ENCODE data around the gene BSN. TPM values are rescaled to one million over a fixed set of nuclear protein-coding genes. Genes with fewer than 3 reads are reported as not detected.

The BSN gene
- total and polyA plus RNA-seq, 2 donors (not counting 3 experiments of a cell fraction or from before 2014, with no cell fraction given), result 0.04 to 0.27 TPM

DNA sequence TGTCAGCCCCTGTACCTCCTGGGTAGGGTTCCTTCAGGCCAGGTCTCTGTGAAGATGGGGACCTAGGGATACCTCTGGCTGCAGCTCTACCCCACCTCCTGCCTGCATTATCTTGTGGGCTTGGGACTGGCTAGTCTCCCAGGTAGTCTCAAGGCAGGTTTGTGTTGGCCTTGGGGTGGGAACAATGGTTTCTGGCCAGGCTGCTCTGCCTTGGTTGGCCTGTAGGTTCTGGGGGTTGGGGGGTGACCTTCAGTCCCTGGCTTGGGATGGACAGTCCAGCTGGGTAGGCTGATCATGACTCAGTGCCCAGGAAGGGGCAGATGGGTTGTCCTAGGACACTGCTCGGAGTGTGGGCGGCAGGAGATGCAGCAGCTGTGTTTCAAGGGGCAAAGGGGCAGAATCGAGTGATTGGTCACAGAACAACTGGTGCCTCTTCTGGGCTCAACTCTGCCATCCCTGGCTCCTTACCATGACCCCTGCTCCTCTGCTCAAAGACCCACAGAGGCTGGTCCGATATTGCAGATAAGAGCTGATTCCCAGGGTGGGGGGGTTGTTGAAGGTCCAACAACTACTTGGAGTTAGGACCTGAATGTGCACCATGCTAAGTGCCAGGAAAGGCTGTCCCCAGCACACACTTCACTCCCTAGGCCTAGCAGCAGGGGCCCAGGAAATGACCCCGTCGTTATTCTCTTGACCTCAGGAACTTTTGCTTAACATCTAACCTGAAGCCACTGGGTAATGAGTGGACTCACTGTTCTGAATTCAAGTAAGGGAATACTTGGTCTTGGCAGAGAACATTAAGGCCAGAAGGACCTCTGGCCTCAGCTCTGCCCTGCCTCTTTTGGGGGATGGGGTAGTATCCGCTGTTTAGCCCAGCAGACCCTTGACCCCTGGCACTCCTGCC is 18.1 kb upstream of the BSN start:
- Histone ChIP-seq H3K36me3 (ENCODE audit: control insufficient read depth in 2 of 2, extremely low read depth in 1 of 2, insufficient read depth in 2 of 2, low read length in 2 of 2) (peaks cover 0 to 8% of the 10 kb centered on the region in 2 experiments), H3K9me3 (replicated peaks; ENCODE audit: control insufficient read depth, insufficient read depth, low read length) (no peaks in the 10 kb centered on the region), H3K4me2 (ENCODE audit: insufficient read depth, low read length) (no peak overlapping the region), H3K79me2 (ENCODE audit: control insufficient read depth, insufficient read depth, low read length) (no peaks in the 10 kb centered on the region), H3K4me3 (replicated peaks in 1 of 3; ENCODE audit: insufficient read depth in 1 of 3, low read depth in 1 of 3, low read length in 3 of 3) (no peak overlapping the region), H3K9ac (replicated peaks; ENCODE audit: extremely low read depth, insufficient read depth, low read length) (no peak overlapping the region), H2AFZ (ENCODE audit: low read depth, low read length) (no peak overlapping the region), H3K27ac (ENCODE audit: insufficient read depth, low read depth, low read length) (no peak overlapping the region), H3K4me1 (ENCODE audit: control insufficient read depth, extremely low read depth, insufficient read depth, low read length) (peaks cover 7% of the 10 kb centered on the region), H3K9me1 (replicated peaks; ENCODE audit: control insufficient read depth, extremely low read depth, insufficient read depth, low read length) (no peaks in the 10 kb centered on the region), H3K27me3 (ENCODE audit: control insufficient read depth in 2 of 2, insufficient read depth in 2 of 2, low read length in 2 of 2) (no peaks in the 10 kb centered on the region), H4K20me1 (replicated peaks; ENCODE audit: control insufficient read depth, extremely low read depth, insufficient read depth, low read length) (no peaks in the 10 kb centered on the region)
- TF ChIP-seq GATA2 (IDR thresholded peaks at IDR 0.05; ENCODE audit: insufficient read depth, insufficient read length, low read depth, low read length) (no peak), EZH2 (IDR thresholded peaks at IDR 0.05; ENCODE audit: borderline replicate concordance, low read depth, low read length, severe bottlenecking) (no peak), MYC (IDR thresholded peaks at IDR 0.05; ENCODE audit: low read depth, low read length) (no peak), JUN (IDR thresholded peaks at IDR 0.05; ENCODE audit: borderline replicate concordance, insufficient read depth, insufficient read length, low read depth) (no peak), POLR2A (IDR thresholded peaks at IDR 0.05; ENCODE audit: low read depth, low read length) (no peak), POLR2AphosphoS5 (IDR thresholded peaks at IDR 0.05; ENCODE audit: insufficient read depth, low read depth, low read length) (no peak)
- TF ChIP-seq, protein P1, sequence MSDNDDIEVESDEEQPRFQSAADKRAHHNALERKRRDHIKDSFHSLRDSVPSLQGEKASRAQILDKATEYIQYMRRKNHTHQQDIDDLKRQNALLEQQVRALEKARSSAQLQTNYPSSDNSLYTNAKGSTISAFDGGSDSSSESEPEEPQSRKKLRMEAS (IDR thresholded peaks at IDR 0.05; ENCODE audit: insufficient read depth, insufficient read length), result no peak
- ChIA-PET POLR2A (no interaction called here), CTCF (interaction anchor here (0.8 to 5.0 kb wide), 5 partner anchors 11 to 135 kb away, joined by 3 to 293 read pairs (median 4); no protein-coding TSS in a partner anchor)
- intact Hi-C loops (cut with micrococcal nuclease), result no loop called here
- DNase-seq (ENCODE audit: low read depth, low spot score) (no peak), FAIRE-seq (no peak)
- dilution Hi-C loops (cut with MboI; ENCODE audit: extremely low pct_ligation_motif_present, low sequenced_read_pairs), result no loop called here
- no TSS peak for BruUV-seq (replicated peaks)

Measured in endothelial cell of umbilical vein (primary cell).